K562 (cell line): ENCODE data around the gene CRYZ. TPM values are rescaled to one million over a fixed set of nuclear protein-coding genes. Genes with fewer than 3 reads are reported as not detected.

Experiments
- ARNT ChIP-seq, 2 experiments: fragments of 450-650 bp; IDR thresholded peaks; 2 replicates each; pipeline ENCODE4 v1.6.1; 2016; ENCODE audit warnings: mild to moderate bottlenecking in 1 of 2
- DPF2 ChIP-seq: fragments of 450-650 bp; IDR thresholded peaks from 2 replicates; pipeline ENCODE4 v1.6.1; 2016
- FOS ChIP-seq: IDR thresholded peaks from 3 replicates; pipeline ENCODE4 v1.6.1; 2011; ENCODE audit not compliant: insufficient read length; ENCODE audit errors: extremely low read depth
- HNRNPH1 ChIP-seq: fragments of 200-400 bp; formaldehyde crosslinking; optimal IDR thresholded peaks from 2 replicates; pipeline ENCODE3; 2017; ENCODE audit warnings: low read depth, mild to moderate bottlenecking, low read length, moderate library complexity
- LEF1 ChIP-seq: fragments of 450-650 bp; IDR thresholded peaks from 2 replicates; pipeline ENCODE4 v1.6.1; 2016; ENCODE audit warnings: mild to moderate bottlenecking
- MTA3 ChIP-seq: fragments of 450-650 bp; formaldehyde crosslinking; IDR thresholded peaks from 2 replicates; pipeline ENCODE4 v1.6.1; 2017; ENCODE audit warnings: mild to moderate bottlenecking, borderline replicate concordance
- RNF2 ChIP-seq: sonication (generic); IDR thresholded peaks from 2 replicates; pipeline ENCODE4 v1.6.1; 2016
- SMARCA4 ChIP-seq: fragments of 450-650 bp; IDR thresholded peaks from 2 replicates; pipeline ENCODE4 v1.6.1; 2016
- SMARCC2 ChIP-seq: fragments of 450-650 bp; IDR thresholded peaks from 2 replicates; pipeline ENCODE4 v1.6.1; 2017; ENCODE audit warnings: antibody characterized with exemption, moderate library complexity, mild to moderate bottlenecking, low read depth
- TAF1 ChIP-seq: IDR thresholded peaks from 2 replicates; pipeline ENCODE4 v1.6.1; 2011; ENCODE audit warnings: mild to moderate bottlenecking, low read length, moderate library complexity; ENCODE audit not compliant: insufficient read depth, control insufficient read depth, severe bottlenecking; ENCODE audit errors: extremely low read depth
- TAL1 ChIP-seq: fragments of 450-650 bp; IDR thresholded peaks from 2 replicates; pipeline ENCODE4 v1.6.1; 2016; ENCODE audit warnings: mild to moderate bottlenecking
- polyA plus RNA-seq, 8 experiments: library from polyadenylated mRNA; depleted of rRNA in 4 of 8; stranded (reverse) in 5 of 8; unstranded in 3 of 8; fragments of >200 nt; fragmentation: Nextera tagmentation in 2 of 8; fragmentation: Illumina TruSeq in 1 of 8; extraction: Ambion mirVana in 2 of 8; extraction: Trizol in 1 of 8; gene quantifications; 2 replicates each; pipeline versions ENCODE4 v1.2.1 to v1.2.3, GENCODE V29; 2011 to 2014; ENCODE audit warnings: inconsistent platforms in 1 of 8, missing spikeins in 1 of 8
- total RNA-seq, 7 experiments: library from RNA; depleted of rRNA in 6 of 7; stranded (reverse); fragments of >200 nt in 6 of 7; fragmentation: Illumina TruSeq in 2 of 7; extraction: Trizol in 2 of 7; gene quantifications; 2 replicates each; pipeline versions ENCODE4 v1.2.1 to v1.2.3, GENCODE V29; 2011 to 2021; ENCODE audit warnings: low replicate concordance in 1 of 7
- TF ChIP-seq, protein P1 (sequence below): fragments of 450-650 bp; IDR thresholded peaks from 2 replicates; pipeline ENCODE4 v1.6.1; 2016; ENCODE audit warnings: mild to moderate bottlenecking, moderate library complexity
- TF ChIP-seq, protein P2 (sequence below): fragments of 250-450 bp; sonication (Bioruptor Pico); IDR thresholded peaks from 2 replicates; pipeline ENCODE4 v1.5.0; 2021
- TF ChIP-seq, protein P3 (sequence below): sonication (generic); formaldehyde crosslinking; IDR thresholded peaks from 2 replicates; pipeline ENCODE4 v1.8.1; 2023; ENCODE audit warnings: mild to moderate bottlenecking, missing genetic modification reagents, moderate library complexity

CRYZ gene
- total and polyA plus RNA-seq, 9 of the 15 experiments (the other 6 are each of a cell fraction or from before 2014, with no cell fraction given) = 51.7 to 179 (median 81.4) TPM

DNA sequence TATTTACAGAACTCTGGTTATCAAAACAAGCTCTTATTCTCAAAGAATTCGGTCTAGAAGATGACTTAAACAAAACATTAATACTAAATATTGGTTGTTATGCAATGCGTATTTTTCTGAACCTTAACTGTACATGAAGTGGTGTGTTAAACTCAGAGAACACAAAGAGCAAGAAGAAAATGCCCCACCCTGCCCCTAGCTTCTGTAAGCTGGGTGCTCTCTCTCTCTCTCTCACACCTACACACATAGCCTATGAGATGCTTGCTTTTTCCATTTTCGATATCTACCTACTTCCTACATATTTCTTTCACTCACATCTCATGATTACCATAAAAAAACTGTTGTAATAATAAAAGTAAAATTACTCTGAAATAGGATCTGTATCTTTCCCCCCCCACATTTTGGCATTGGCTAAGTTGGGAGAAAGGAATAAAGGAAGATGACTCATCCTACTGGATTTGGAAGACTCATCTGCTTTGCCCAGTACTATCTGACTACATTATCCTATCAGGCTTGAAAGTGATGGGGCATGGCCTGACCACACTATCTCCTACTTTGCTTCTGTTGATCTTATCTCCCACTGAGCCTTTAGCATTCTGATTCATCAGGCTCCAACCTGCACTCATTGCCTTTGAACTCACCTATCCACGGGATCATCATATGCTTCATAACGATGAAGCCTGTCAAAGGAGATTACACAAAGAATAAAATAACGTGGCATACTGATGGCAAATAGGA, 2.9 kb downstream of the CRYZ start (continued):
- TF ChIP-seq TAF1 (no peak), RNF2 (no peak), MTA3 (0 out of 2 replicates have a peak, but pooled peaks have one; percentile 45), DPF2 (peak; percentile 83), ARNT (IDR thresholded peaks at IDR 0.05) (no peak), LEF1 (peak; percentile 43; the same call in 1 of the 2 replicates), SMARCA4 (peak; percentile 83), HNRNPH1 (no peak), FOS (peak; percentile 45), SMARCC2 (peak; percentile 55; the same call in 1 of the 2 replicates), TAL1 (peak; percentile 44)
- TF ChIP-seq, protein P1, sequence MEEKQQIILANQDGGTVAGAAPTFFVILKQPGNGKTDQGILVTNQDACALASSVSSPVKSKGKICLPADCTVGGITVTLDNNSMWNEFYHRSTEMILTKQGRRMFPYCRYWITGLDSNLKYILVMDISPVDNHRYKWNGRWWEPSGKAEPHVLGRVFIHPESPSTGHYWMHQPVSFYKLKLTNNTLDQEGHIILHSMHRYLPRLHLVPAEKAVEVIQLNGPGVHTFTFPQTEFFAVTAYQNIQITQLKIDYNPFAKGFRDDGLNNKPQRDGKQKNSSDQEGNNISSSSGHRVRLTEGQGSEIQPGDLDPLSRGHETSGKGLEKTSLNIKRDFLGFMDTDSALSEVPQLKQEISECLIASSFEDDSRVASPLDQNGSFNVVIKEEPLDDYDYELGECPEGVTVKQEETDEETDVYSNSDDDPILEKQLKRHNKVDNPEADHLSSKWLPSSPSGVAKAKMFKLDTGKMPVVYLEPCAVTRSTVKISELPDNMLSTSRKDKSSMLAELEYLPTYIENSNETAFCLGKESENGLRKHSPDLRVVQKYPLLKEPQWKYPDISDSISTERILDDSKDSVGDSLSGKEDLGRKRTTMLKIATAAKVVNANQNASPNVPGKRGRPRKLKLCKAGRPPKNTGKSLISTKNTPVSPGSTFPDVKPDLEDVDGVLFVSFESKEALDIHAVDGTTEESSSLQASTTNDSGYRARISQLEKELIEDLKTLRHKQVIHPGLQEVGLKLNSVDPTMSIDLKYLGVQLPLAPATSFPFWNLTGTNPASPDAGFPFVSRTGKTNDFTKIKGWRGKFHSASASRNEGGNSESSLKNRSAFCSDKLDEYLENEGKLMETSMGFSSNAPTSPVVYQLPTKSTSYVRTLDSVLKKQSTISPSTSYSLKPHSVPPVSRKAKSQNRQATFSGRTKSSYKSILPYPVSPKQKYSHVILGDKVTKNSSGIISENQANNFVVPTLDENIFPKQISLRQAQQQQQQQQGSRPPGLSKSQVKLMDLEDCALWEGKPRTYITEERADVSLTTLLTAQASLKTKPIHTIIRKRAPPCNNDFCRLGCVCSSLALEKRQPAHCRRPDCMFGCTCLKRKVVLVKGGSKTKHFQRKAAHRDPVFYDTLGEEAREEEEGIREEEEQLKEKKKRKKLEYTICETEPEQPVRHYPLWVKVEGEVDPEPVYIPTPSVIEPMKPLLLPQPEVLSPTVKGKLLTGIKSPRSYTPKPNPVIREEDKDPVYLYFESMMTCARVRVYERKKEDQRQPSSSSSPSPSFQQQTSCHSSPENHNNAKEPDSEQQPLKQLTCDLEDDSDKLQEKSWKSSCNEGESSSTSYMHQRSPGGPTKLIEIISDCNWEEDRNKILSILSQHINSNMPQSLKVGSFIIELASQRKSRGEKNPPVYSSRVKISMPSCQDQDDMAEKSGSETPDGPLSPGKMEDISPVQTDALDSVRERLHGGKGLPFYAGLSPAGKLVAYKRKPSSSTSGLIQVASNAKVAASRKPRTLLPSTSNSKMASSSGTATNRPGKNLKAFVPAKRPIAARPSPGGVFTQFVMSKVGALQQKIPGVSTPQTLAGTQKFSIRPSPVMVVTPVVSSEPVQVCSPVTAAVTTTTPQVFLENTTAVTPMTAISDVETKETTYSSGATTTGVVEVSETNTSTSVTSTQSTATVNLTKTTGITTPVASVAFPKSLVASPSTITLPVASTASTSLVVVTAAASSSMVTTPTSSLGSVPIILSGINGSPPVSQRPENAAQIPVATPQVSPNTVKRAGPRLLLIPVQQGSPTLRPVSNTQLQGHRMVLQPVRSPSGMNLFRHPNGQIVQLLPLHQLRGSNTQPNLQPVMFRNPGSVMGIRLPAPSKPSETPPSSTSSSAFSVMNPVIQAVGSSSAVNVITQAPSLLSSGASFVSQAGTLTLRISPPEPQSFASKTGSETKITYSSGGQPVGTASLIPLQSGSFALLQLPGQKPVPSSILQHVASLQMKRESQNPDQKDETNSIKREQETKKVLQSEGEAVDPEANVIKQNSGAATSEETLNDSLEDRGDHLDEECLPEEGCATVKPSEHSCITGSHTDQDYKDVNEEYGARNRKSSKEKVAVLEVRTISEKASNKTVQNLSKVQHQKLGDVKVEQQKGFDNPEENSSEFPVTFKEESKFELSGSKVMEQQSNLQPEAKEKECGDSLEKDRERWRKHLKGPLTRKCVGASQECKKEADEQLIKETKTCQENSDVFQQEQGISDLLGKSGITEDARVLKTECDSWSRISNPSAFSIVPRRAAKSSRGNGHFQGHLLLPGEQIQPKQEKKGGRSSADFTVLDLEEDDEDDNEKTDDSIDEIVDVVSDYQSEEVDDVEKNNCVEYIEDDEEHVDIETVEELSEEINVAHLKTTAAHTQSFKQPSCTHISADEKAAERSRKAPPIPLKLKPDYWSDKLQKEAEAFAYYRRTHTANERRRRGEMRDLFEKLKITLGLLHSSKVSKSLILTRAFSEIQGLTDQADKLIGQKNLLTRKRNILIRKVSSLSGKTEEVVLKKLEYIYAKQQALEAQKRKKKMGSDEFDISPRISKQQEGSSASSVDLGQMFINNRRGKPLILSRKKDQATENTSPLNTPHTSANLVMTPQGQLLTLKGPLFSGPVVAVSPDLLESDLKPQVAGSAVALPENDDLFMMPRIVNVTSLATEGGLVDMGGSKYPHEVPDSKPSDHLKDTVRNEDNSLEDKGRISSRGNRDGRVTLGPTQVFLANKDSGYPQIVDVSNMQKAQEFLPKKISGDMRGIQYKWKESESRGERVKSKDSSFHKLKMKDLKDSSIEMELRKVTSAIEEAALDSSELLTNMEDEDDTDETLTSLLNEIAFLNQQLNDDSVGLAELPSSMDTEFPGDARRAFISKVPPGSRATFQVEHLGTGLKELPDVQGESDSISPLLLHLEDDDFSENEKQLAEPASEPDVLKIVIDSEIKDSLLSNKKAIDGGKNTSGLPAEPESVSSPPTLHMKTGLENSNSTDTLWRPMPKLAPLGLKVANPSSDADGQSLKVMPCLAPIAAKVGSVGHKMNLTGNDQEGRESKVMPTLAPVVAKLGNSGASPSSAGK = 0 out of 2 replicates have a peak, but pooled peaks have one; percentile 7
- TF ChIP-seq, protein P2, sequence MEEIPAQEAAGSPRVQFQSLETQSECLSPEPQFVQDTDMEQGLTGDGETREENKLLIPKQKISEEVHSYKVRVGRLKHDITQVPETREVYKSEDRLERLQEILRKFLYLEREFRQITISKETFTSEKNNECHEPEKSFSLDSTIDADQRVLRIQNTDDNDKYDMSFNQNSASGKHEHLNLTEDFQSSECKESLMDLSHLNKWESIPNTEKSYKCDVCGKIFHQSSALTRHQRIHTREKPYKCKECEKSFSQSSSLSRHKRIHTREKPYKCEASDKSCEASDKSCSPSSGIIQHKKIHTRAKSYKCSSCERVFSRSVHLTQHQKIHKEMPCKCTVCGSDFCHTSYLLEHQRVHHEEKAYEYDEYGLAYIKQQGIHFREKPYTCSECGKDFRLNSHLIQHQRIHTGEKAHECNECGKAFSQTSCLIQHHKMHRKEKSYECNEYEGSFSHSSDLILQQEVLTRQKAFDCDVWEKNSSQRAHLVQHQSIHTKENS = no peak
- TF ChIP-seq, protein P3, sequence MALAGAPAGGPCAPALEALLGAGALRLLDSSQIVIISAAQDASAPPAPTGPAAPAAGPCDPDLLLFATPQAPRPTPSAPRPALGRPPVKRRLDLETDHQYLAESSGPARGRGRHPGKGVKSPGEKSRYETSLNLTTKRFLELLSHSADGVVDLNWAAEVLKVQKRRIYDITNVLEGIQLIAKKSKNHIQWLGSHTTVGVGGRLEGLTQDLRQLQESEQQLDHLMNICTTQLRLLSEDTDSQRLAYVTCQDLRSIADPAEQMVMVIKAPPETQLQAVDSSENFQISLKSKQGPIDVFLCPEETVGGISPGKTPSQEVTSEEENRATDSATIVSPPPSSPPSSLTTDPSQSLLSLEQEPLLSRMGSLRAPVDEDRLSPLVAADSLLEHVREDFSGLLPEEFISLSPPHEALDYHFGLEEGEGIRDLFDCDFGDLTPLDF (CRISPR knock-in tag) = no peak
